Renal cortical epithelial cell (primary cell): Measurements from ENCODE around the gene ZNF43. TPM values are rescaled to one million over a fixed set of nuclear protein-coding genes. Genes with fewer than 3 reads are reported as not detected.
"Not testable (repeated sequence)": the region's sequence is repeated elsewhere in the genome, so short reads cannot be mapped to it uniquely, and the experiment has no call there.

ENCODE experiments used
- DNase-seq: peaks from one replicate; pipeline ENCODE4 v3.0.0-alpha.2; 2011; ENCODE audit warnings: low read depth
- total RNA-seq: library from RNA; depleted of rRNA; stranded (reverse); fragments of >200 nt; gene quantifications from 2 replicates; pipeline ENCODE4 v1.2.3, GENCODE V29; 2014

Gene ZNF43
- total RNA-seq = 6.4 and 16.8 TPM in 2 replicates

DNA sequence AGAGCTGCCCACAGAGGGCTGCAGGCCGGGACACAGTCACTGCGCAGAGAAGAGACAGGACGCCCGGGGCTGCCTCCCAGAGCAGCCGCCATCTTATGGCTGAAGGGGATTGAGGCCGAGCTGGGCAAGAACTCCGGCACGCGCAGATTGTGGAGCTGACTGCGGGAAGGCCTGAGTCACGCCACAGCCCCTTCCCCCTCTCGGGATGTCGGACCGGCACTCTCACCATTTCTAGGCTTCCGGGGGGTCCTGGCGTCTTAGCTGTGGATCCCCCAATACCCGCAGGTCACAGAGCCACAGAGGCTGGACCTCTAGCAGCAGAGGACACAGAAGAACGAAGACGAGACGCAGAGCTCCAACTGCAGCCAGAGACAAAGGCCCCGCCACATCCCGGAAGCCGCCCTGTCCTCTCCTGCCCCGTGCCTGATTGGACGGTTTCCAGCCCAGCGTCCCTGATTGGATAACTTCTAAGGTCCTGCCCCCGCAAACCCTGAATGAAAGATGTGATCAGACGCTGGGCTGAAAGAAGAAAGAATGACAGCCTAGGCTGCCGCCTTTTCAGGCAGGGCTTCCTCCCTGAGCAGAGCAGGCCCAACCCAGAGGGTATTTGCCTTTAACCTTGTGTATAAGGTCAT lies at the start of gene ZNF43:
TSS of gene ZNF43 (minus strand) at position 373 of the 635 bp plus-strand sequence. CDS start at position 229, 144 bp downstream.
- DNase-seq = peak; percentile 87

DNA sequence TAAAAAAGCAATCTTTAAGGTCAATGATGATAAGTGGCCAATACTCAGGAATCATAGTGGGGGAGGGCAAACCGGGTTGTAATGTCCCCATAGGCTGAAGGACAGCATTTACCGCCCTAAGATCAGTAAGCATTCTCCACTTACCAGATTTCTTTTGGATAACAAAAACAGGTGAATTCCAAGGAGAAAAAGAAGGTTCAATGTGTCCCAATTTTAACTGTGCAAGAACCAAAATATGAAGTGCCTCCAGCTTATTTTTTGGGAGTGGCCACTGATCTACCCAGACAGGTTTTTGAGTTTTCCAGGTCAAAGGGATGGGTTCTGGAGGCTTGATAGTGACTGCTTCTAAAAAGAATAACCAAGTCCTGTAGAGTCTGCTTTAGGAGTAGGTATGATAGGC lies 49.5 kb upstream of the ZNF43 start:
- DNase-seq = not testable (repeated sequence)

DNA sequence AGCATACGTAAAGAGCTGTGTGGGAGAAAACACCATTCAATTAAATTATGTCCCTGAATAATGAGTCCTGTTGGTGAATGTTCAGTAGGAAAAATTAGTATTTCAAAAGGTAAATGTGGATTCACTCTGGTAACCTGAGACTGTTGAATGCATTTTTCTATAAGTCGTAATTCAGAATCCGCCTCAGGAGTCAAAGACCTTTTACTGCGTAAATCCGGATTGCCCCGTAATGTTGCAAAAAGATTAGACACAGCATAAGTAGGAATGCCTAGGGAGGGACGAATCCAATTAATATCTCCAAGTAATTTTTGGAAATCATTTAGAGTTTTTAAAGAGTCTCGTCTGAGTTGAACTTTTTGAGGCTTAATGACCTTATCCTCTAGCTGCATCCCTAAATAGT lies 48.8 kb upstream of the ZNF43 start:
- not testable (repeated sequence) for DNase-seq

DNA sequence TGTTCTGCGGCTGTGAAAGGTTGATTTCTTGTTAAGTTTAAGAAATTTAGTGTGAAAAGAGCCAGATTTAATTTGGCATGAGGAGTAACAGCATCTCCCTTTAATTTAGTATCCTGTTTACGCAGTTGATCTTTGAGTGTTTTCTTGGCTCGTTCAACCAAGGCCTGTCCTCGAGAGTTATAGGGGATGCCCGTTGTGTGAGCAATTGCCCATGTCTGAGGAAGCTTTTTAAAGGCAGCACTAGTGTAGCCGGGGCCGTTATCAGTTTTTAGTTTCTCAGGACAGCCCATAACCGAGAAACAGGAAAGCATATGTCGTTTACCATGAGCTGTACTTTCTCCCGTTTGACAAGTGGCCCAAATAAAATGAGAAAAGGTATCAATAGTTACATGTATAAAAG lies 47.5 kb upstream of the ZNF43 start:
- no peak for DNase-seq

DNA sequence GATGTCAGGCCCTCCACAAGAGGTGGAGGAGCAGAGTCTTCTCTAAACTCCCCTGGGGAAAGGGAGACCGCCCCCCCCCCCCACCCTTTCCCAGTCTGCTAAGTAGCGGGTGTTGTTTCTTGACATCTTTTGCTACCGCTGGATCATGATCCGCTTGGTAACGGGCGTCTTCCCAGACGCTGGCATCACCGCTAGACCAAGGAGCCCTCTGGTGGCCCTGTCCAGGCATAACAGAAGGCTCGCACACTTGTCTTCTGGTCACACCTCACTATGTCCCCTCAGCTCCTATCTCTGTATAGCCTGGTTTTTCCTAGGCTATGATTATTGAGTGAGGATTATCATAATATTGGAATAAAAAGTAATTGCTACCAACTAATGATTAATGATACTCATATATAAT lies 44.8 kb upstream of the ZNF43 start:
- DNase-seq = not testable (repeated sequence)

DNA sequence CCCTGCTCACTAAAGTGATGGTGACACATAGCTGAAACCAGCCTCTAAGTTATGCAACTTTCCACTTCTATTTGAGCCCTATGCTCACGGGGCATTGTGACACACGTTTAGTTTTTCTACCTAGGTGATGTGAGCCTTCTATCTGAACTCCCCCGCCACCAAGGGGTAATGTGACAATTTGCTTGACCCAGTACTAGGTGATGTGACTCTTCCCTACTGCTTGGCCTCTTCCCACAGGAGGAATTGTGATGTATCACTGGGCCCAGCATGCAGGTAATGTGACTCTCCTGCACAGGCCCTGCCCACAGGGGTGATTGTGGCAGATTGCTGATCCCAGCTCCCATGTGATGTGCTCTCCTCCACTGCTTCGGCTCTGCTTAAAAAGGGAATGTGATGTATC lies 42.7 kb upstream of the ZNF43 start:
- DNase-seq = no peak

DNA sequence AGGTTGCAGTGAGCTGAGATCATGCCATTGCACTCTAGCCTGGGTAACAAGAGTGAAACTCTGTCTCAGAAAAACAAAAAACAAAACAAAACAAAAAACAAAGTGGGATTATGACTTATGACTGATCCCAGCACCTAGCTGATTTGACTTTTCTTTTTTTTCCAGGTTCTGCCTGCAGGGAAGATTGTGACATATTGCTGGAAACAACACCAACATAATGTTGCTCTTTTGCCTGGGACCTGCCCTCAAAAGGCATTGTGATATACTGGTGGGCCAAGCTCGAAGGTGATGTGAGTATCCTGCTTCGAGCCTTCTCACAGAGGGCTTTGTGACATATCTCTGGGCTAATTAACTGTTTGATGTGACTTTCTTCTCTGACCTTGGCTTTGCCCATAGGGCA lies 42.0 kb upstream of the ZNF43 start:
- no peak for DNase-seq

DNA sequence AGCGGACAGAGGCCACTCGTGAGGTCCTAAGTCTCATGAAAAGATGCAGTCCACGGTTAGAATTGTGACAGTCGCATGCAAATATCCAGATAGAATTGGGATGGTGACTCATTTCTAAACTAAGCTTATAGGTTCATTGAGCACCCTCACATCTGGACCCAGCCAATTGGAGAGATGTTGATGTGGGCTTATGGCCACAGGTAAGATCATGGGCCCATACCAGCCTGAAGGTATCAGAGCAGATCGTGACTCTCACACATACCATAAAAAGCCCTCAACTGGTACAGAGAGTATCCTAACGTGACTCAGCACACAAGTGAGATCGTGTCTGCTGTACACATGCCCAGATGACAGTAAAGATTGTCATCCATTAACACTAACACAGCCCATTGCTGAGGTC lies 40.6 kb upstream of the ZNF43 start:
- DNase-seq = not testable (repeated sequence)

DNA sequence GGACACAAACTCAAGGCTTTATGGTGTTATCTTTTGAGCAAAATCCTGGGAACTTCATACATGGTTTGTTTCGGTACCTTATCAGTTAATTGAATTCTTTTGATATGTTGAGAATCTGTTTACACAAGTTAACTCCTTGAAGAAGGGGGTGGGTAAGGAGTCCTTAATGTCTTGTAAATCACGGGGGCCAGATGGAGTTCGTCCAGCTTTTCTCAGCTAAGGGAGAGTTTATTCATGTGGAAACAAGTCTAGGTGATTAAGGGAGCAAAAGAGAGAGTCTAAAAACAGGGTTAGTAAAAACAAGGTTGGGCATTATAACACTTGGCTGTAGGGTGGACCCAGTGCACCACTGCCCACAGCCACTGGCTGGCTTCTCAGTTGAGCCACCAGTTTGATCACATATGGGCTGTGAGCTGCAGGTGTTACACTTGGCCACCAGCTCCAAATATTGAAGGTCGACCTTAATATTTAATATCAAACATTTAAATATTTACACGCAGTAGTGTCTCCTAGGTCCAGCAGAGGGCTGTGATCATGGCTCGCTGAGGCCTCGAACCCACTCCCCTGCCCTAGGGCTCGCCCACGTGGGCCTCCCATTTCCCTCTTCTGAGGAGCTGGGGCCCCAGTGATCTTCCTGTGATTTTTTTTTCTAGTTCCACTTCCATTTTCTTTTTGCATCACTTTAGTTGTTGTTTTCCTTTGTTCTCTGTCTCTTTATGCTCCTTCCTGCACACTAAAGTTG lies 21.0 kb upstream of the ZNF43 start:
- DNase-seq = no peak

DNA sequence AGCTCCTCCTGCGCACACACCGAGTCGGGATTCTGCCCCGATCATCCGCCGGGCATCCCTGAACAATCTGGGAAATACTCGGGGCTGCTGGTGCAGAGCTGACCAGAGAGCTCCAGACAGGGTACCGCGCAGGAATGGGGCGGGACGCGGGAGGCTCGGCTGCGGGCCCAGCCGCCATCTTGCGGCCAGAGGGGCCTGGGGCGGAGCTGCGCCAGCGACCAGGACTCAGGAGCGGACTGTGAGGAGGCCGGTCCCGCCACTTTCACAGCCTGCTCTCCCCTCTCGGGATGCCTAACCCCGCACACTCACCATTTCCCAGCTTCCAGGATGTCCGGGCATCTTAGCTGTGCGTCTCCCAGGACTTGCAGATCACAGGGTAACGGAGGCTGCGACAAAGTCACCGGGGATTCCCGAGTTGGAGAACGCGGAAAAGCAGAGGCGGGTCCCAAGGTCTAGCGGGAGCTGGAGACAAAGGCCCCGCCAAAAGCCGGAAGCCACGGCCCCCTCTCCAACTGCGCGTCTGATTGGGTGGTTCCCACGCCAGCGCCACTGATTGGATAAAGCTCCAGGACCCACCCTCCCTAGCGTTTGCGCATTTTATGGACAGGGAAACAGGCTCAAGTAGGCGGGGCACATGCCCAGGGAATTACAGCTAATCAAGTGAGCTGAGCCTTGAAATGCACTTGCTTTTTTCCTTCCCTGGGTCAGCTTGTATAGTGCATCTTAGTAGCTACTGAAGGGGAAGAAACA lies 15.8 kb upstream of the ZNF43 start:
- DNase-seq = peak; percentile 90

DNA sequence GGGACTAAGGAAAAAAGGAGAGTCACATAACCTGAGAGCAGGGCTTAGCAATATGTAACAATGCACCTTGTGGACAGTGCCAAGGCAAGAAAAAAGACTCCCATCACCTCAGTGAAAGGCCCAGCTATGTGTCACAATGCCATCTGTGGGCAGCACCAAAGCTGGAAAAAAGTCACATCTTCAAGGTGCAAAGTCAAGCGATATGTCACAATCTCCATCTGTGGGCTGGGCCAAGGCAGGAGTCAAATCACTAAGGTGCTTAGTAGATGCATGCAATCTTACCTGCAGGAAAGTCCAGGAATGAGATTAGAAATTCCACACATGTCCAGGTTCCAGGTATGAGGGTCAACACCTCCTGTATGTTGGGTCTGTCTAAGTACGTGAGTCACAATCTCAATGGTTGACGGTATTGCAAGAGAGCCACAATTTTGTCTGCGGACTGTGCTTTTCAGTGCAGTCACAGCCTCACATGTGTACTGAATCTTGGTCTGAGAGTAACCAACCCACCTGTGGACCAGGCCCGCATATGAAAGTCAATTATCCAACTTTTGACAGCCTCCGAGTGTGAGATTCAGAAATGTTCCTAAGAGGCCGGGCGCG lies 14.8 kb upstream of the ZNF43 start:
- DNase-seq = peak; percentile 4

DNA sequence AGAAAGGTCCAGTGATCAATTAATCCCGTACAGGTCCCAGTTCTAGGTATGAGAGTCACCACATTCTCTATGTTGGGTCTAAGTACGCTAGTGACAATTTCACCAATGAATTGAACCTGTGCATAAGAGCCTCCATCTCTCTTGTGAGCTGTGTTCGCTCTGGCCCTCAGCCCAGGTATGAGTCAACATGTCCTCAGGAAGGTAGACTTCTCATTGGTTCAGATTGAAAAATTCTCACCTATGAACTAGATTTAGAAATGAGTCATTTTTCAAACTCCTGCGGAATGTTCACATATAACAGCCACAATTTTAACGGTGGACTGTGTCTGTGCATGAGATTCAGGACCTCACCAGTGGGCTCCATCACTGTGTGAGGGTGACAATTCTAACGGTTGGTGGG lies 12.7 kb upstream of the ZNF43 start:
- peak; percentile 75 for DNase-seq

DNA sequence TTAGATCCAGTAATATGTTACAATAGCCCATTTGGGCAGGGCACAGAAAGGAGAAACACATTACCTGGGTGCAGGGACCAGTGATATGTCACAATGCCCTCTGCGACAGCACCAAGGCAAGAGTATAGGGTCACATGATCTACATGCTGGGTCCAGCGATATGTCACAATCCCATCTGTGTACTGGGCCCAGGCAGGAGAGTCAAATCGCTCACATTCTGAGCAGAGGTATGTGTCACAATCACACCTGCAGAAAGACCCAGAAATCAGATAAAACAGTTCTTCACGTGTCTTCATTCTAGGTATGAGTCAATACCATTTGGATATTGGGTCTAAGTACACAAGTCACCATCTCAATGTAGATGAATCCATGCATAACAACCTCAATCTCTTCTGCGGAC lies 7.1 kb upstream of the ZNF43 start:
- no peak for DNase-seq

DNA sequence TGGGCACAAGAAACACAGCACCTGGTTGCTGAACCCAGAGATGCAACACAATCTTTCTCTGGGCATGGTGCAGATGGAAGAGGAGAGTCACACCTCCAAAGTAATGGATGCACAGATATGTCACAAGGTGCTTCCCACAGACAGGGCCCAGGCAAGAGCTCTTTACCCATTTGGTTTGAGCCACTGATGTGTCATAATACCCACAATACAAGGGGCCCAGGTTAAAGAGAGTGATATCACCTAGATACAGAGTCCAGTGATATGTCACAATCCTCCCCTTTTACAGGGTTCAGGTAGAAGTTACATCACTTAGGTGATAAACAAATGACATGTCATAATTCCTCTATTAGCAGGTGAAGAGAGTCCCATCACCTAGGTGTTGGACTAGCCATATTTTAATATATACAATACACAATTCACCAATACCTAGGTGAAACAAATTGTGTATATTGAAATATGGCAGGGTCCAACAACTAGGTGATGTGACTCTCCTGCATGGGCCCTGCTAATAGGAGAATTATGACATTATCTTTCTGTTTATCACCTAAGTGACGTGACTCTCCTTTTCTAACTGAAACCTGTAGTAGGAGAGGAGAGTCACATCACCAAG lies 5.6 kb upstream of the ZNF43 start:
- no peak for DNase-seq

DNA sequence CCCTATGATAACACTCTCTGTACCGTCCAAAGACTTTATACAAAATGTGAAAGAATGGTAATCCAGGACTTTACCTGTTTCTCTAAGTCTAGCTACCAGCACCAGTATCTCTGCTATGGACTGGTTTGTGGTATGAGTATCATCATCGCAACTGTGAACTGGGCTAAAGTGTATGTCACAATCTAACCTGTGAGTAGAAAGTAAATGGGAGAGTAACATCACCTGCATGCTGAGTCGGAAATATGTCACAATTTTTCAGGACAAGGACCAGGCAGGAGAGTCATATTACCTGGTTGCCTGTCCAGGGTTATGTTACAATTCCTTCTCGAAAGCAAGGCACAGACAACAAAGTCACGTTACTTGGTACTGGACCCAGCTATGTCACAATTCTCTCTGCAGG lies 5.1 kb upstream of the ZNF43 start:
- no peak for DNase-seq

DNA sequence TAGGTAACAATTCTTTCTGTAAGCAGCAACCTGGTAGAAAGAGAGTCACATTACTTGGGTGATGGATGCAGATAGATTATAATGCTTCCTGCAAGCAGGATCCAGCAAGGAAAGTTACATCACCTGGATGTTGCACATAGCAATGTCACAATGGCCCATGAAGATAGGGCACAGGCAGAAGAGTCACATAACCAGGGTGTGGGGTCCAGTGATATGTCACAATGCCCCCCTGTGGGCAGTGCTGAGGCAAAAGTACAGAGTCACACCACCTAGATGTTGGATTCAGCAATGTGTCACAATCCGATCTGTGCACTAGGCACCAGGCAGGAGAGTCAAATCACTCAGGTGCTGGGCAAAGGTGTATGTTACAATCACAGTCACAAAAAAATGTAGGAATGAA lies 4.0 kb upstream of the ZNF43 start:
- no peak for DNase-seq

DNA sequence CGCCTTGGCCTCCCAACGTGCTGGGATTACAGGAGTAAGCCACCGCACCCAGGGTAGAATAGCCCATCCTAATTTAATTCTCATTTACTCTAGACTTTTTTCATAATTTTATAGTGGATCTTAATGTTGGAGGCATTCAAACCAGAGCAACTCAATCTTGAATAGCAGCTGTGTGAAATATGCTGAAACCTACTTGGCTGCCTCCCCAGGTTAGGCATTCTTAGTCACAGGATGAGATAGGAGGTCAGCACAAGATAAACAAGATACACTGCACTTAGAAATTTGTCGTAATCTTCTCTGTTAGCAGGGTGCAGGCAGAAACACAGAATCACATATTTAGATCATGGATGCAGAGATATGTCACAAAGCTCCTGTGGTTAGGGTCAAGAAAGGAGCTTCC lies 2.7 kb upstream of the ZNF43 start:
- DNase-seq = no peak

DNA sequence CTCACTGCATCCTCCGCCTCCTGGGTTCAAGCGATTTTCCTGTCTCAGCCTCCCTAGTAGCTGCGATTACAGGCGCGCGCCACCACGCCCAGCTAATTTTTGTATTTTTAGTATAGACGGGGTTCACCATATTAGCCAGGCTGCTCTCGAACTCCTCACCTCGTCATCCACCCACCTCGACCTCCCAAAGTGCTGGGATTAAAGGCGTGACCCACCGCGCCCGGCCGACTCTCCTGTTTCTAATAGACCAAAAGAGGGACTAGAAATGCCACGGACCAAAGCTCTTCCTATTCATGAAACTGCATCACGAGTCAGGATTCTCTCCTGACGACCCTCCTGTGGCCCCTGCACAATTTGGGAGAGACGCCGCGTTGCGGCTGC lies 563 bp downstream of the ZNF43 start:
- no peak for DNase-seq

DNA sequence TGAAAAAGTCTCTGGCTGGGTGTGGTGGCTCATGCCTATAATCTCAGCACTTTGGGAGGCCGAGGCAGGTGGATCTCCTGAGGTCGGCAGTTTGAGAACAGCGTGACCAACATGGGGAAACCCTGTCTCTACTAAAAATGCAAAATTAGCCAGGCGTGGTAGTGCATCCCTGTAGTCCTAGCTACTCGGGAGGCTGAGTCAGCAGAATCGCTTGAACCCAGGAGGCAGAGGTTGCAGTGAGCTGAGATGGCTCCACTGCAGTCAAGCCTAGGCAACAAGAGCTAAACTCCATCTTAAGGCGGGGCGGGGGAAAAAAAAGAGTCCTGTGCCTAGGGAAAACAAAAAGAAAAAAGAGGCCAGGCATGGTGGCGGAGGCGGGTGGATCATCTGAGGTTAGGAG lies 2.2 kb downstream of the ZNF43 start:
- DNase-seq = no peak

DNA sequence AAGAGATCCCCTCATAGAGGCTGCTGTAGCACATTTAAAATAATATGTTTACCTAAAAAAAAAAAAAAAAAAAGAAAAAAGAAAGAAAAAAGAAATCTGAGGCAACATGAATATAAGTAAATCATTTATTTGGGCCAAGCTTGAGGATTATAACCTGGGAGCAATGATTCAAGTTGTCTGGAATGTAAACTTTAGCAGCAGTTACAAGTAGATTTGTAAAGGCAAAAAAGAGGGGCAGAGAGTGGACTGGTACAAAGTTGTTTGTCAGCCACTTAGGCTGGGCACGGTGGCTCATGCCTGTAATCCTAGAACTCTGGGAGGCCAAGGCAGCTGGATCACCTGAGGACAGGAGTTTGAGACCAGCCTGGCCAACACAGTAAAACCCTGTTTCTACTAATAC lies 11.3 kb downstream of the ZNF43 start:
- peak; percentile 33 for DNase-seq

DNA sequence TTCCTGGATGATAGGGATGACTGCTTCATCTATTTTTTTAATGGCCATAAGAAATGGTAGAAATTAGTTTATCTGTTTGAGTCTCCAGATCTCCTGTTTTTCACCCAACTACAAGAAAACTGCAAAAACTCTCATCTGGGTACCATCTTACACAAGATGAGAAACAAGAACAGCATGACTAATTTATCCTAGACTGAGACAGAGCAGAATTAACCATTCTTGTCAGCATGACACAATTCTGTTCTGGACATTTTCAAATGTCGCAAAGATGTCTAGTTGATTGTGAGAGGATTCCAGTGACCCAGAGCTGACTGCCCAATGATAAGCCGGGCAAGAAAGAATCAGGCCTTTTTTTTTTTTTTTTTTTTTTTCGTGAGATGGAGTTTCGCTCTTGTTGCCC lies 12.8 kb downstream of the ZNF43 start:
- DNase-seq = no peak

DNA sequence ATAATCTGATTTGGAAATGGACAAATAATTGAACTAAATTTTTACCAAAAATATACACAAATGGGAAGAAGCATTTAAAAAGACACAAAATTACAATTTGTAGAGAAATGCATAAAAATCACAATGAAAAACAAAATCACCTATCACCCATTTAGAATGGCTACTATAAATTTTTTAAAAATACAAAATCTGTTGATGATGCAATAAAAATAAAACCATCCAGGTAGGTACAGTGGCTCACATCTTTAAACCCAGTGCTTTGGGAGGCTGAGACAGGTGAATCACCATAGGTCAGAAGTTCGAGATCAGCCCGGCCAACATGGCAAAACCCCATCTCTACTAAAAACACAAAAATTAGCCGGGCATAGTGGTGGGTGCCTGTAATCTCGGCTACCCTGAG lies 23.5 kb downstream of the ZNF43 start:
- DNase-seq = no peak
